ENCODE data around the gene SAMD10.
A peak's percentile ranks its signal among the peaks of the same experiment; 100 is the strongest.
"Not testable (repeated sequence)": the region's sequence is repeated elsewhere in the genome, so short reads cannot be mapped to it uniquely, and the experiment has no call there.

Gene SAMD10

GRCh38 chr20:63979557-63980316 lies at the start of gene SAMD10:
SAMD10 (minus strand) TSS chr20:63979642; CDS start chr20:63979467, 175 bp downstream.
- peak; percentile 66 for DNase-seq (ENCODE audit: low read depth)

GRCh38 chr20:64027981-64028685 lies 48.7 kb upstream of the SAMD10 start:
- DNase-seq (ENCODE audit: low read depth): no peak

- DNase-seq (ENCODE audit: low read depth): no peak
Measured at GRCh38 chr20:64025826-64026412, 46.5 kb upstream of the SAMD10 start.

GRCh38 chr20:64025101-64025825 lies 45.8 kb upstream of the SAMD10 start:
- no peak for DNase-seq (ENCODE audit: low read depth)

GRCh38 chr20:64024141-64024990 lies 44.9 kb upstream of the SAMD10 start:
- no peak for DNase-seq (ENCODE audit: low read depth)

GRCh38 chr20:64023361-64024140 lies 44.1 kb upstream of the SAMD10 start:
- no peak for DNase-seq (ENCODE audit: low read depth)

- DNase-seq (ENCODE audit: low read depth): no peak
Measured at GRCh38 chr20:64022671-64023360, 43.4 kb upstream of the SAMD10 start.

- no peak for DNase-seq (ENCODE audit: low read depth)
Measured at GRCh38 chr20:64021124-64021975, 41.9 kb upstream of the SAMD10 start.

GRCh38 chr20:64015635-64016034 lies 36.2 kb upstream of the SAMD10 start:
- DNase-seq (ENCODE audit: low read depth): no peak

- not testable (repeated sequence) for DNase-seq (ENCODE audit: low read depth)
Measured at GRCh38 chr20:64012385-64013154, 33.1 kb upstream of the SAMD10 start.

- no peak for DNase-seq (ENCODE audit: low read depth)
Measured at GRCh38 chr20:64011366-64011779, 31.9 kb upstream of the SAMD10 start.

- no peak for DNase-seq (ENCODE audit: low read depth)
Measured at GRCh38 chr20:64010711-64011237, 31.3 kb upstream of the SAMD10 start.

GRCh38 chr20:64009811-64010387 lies 30.5 kb upstream of the SAMD10 start:
- DNase-seq (ENCODE audit: low read depth): no peak

GRCh38 chr20:64006902-64007301 lies 27.5 kb upstream of the SAMD10 start:
- DNase-seq (ENCODE audit: low read depth): no peak

GRCh38 chr20:64006490-64006889 lies 27.0 kb upstream of the SAMD10 start:
- no peak for DNase-seq (ENCODE audit: low read depth)

GRCh38 chr20:64005394-64005793 lies 26.0 kb upstream of the SAMD10 start:
- DNase-seq (ENCODE audit: low read depth): no peak

GRCh38 chr20:64003960-64004725 lies 24.7 kb upstream of the SAMD10 start:
- no peak for DNase-seq (ENCODE audit: low read depth)
